HCT116 (cell line): ENCODE data around the gene NOX3.

Experiments
- EGR1 ChIP-seq: IDR thresholded peaks from 2 replicates; pipeline ENCODE4 v1.6.1; 2012; ENCODE audit warnings: low read depth
- EZH2 ChIP-seq: fragments of 200-600 bp; sonication (generic); IDR thresholded peaks from 2 replicates; pipeline ENCODE4 v1.6.1; 2017; ENCODE audit warnings: antibody characterized with exemption, mixed run types
- EZH2phosphoT487 ChIP-seq: fragments of 200-600 bp; IDR thresholded peaks from 2 replicates; pipeline ENCODE4 v1.6.1; 2018; ENCODE audit warnings: antibody characterized with exemption, borderline replicate concordance
- FOSL1 ChIP-seq: IDR thresholded peaks from 2 replicates; pipeline ENCODE4 v1.6.1; 2012; ENCODE audit warnings: low read depth
- JUND ChIP-seq: IDR thresholded peaks from 2 replicates; pipeline ENCODE4 v1.6.1; 2012
- POLR2A ChIP-seq: IDR thresholded peaks from 2 replicates; pipeline ENCODE4 v1.7.0; 2011; ENCODE audit warnings: borderline replicate concordance; ENCODE audit not compliant: insufficient read depth, insufficient read length; ENCODE audit errors: extremely low read depth
- POLR2AphosphoS5 ChIP-seq: IDR thresholded peaks from 2 replicates; pipeline ENCODE4 v1.6.1; 2011; ENCODE audit warnings: mild to moderate bottlenecking, low read depth, low read length, moderate library complexity
- RAD21 ChIP-seq: IDR thresholded peaks from 2 replicates; pipeline ENCODE4 v1.6.1; 2012; ENCODE audit warnings: low read depth, mild to moderate bottlenecking
- REST ChIP-seq: IDR thresholded peaks from 2 replicates; pipeline ENCODE4 v1.6.1; 2012; ENCODE audit warnings: low read depth
- YY1 ChIP-seq: IDR thresholded peaks from 2 replicates; pipeline ENCODE4 v1.6.1; 2011; ENCODE audit warnings: low read length, low read depth, moderate library complexity, mild to moderate bottlenecking; ENCODE audit not compliant: insufficient replicate concordance; ENCODE audit errors: extremely low read depth
- ZFX ChIP-seq: fragments of 450-650 bp; IDR thresholded peaks from 2 replicates; pipeline ENCODE4 v1.6.1; 2017
- TF ChIP-seq, protein P1 (sequence below), 3 experiments: fragments of 200-600 bp in 1 of 3; sonication (generic) in 1 of 3; IDR thresholded peaks in 2 of 3; conservative IDR thresholded peaks in 1 of 3; 2 replicates each; pipeline ENCODE4 v1.5.1; 2012 to 2017; ENCODE audit warnings: low read depth in 2 of 3, low read length in 2 of 3, antibody characterized with exemption in 1 of 3, borderline replicate concordance in 1 of 3, control low read depth in 1 of 3, mild to moderate bottlenecking in 1 of 3, mixed read lengths in 1 of 3, mixed run types in 1 of 3, moderate library complexity in 1 of 3; ENCODE audit not compliant: insufficient read depth in 1 of 3

DNA sequence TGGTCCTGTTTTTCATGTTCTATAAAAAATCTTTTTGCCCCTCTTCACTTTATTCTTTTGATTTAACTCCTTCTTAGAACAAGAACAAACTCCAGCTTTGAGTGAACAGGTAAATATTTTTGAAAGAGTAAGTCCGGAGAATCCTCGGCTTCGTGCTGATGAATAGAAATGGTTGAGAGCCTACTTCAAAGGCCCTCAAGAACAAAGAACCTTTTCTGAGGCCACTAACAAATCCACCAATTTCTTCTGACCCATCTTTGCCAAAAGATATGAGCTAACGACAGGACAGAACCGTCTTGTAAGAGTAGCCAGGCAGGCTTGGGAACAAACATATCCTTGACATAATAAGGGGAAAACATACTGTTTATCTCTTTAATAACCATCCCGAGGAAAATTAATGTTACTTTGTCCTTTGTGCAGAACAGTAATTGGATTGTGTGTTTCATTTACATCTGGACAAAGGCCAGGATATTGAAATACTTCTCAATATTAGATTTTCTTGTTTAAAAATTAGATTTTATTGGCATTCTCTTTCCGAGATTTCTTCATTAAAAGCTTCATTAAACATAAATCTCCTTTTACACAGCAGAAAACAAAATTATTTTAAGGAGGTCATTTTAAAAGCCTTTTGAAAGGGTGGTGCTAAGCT, 52.9 kb downstream of the NOX3 start:
- TF ChIP-seq EZH2 (no peak), POLR2AphosphoS5 (no peak), POLR2A (no peak), EGR1 (no peak), YY1 (no peak), REST (no peak), RAD21 (no peak), JUND (no peak), ZFX (no peak), EZH2phosphoT487 (no peak), FOSL1 (no peak)
- TF ChIP-seq, protein P1, sequence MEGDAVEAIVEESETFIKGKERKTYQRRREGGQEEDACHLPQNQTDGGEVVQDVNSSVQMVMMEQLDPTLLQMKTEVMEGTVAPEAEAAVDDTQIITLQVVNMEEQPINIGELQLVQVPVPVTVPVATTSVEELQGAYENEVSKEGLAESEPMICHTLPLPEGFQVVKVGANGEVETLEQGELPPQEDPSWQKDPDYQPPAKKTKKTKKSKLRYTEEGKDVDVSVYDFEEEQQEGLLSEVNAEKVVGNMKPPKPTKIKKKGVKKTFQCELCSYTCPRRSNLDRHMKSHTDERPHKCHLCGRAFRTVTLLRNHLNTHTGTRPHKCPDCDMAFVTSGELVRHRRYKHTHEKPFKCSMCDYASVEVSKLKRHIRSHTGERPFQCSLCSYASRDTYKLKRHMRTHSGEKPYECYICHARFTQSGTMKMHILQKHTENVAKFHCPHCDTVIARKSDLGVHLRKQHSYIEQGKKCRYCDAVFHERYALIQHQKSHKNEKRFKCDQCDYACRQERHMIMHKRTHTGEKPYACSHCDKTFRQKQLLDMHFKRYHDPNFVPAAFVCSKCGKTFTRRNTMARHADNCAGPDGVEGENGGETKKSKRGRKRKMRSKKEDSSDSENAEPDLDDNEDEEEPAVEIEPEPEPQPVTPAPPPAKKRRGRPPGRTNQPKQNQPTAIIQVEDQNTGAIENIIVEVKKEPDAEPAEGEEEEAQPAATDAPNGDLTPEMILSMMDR (IDR thresholded peaks at IDR 0.05 in 2 of 3, conservative IDR thresholded peaks at IDR 0.05 in 1 of 3; ENCODE audit: borderline replicate concordance in 1 of 3, insufficient read depth in 1 of 3, low read depth in 2 of 3, low read length in 2 of 3): no peak
